HepG2 (cell line): ENCODE data around the gene LXN. TPM values are rescaled to one million over a fixed set of nuclear protein-coding genes. Genes with fewer than 3 reads are reported as not detected.

Source experiments
- ATAC-seq: fragments of 200-7000 bp; cut with Tn5 transposase; 3 replicates; pipeline ENCODE4 v1.9.1; 2020; ENCODE audit warnings: mild to moderate bottlenecking, moderate library complexity
- BruUV-seq: library from RNA; stranded (reverse); fragments of 400-500 nt; replicated peaks from 2 replicates; lab custom pipeline; 2021; lab: Mats Ljungman, UMichigan
- CTCF ChIA-PET: fragments of 300-600 bp; formaldehyde crosslinking; extraction: SDS; loops from one replicate; lab custom pipeline; 2021; ENCODE audit warnings: low total read pairs, inconsistent platforms, low intra/inter-chr PET ratio; lab: Yijun Ruan, JAX
- POLR2A ChIA-PET: fragments of 350-600 bp; sonication (Branson Sonifier 250); formaldehyde crosslinking; loops from one replicate; lab custom pipeline; 2020; ENCODE audit warnings: antibody characterized with exemption, inconsistent platforms; lab: Yijun Ruan, JAX
- DNase-seq: peaks from one replicate; pipeline ENCODE4 v3.0.0-alpha.2; 2015; ENCODE audit warnings: low spot score
- FAIRE-seq: peaks from 3 replicates; lab custom pipeline; 2011; peaks lifted over from hg19 to GRCh38; lab: Jason Lieb, UNC
- H2AFZ ChIP-seq: one replicate; pipeline ENCODE4 v1.6.1; 2011; ENCODE audit warnings: low read length, inconsistent platforms
- H3K27ac ChIP-seq: fragments of 300-600 bp; 3 replicates; pipeline ENCODE4 v1.8.0; 2011; ENCODE audit warnings: mixed run types, mild to moderate bottlenecking, mixed read lengths, low read length, inconsistent platforms; ENCODE audit not compliant: insufficient read depth; ENCODE audit errors: extremely low read length
- H3K27me3 ChIP-seq, 2 experiments: fragments of 200-600 bp in 1 of 2; 2 replicates in 1 of 2; 3 replicates in 1 of 2; pipeline versions ENCODE4 v1.6.0 to v1.8.0; 2011; ENCODE audit warnings: low read length in 2 of 2, mild to moderate bottlenecking in 2 of 2, moderate library complexity in 2 of 2, inconsistent platforms in 1 of 2; ENCODE audit not compliant: insufficient read depth in 2 of 2, control insufficient read depth in 1 of 2
- H3K36me3 ChIP-seq, 2 experiments: fragments of 200-600 bp in 1 of 2; replicated peaks in 1 of 2; 2 replicates in 1 of 2; 3 replicates in 1 of 2; pipeline versions ENCODE4 v1.5.1 to v1.8.0; 2011; ENCODE audit warnings: low read length in 2 of 2, inconsistent platforms in 1 of 2; ENCODE audit not compliant: insufficient read depth in 2 of 2, control insufficient read depth in 1 of 2
- H3K4me1 ChIP-seq: 2 replicates; pipeline ENCODE4 v1.5.1; 2012; ENCODE audit warnings: low read length, inconsistent platforms; ENCODE audit not compliant: insufficient read depth
- H3K4me2 ChIP-seq: 2 replicates; pipeline ENCODE4 v1.6.0; 2011; ENCODE audit warnings: low read depth, low read length, inconsistent platforms
- H3K4me3 ChIP-seq, 3 experiments: fragments of 200-600 bp in 1 of 3; sonication (generic), shearing (Covaris generic) in 1 of 3; replicated peaks in 1 of 3; 2 replicates each; pipeline ENCODE4 v1.5.1; 2011 to 2016; ENCODE audit warnings: low read length in 3 of 3, inconsistent platforms in 2 of 3, low read depth in 2 of 3, mild to moderate bottlenecking in 2 of 3, control low read depth in 1 of 3, mixed read lengths in 1 of 3; ENCODE audit not compliant: insufficient read depth in 1 of 3
- H3K79me2 ChIP-seq: one replicate; pipeline ENCODE4 v1.6.1; 2011; ENCODE audit warnings: low read length, inconsistent platforms; ENCODE audit not compliant: insufficient read depth
- H3K9ac ChIP-seq: 2 replicates; pipeline ENCODE4 v1.6.0; 2011; ENCODE audit warnings: mild to moderate bottlenecking, low read depth, low read length, inconsistent platforms; ENCODE audit not compliant: insufficient read depth
- H3K9me3 ChIP-seq: 2 replicates; pipeline ENCODE4 v1.5.1; 2012; ENCODE audit warnings: mild to moderate bottlenecking, low read length
- H4K20me1 ChIP-seq: 2 replicates; pipeline ENCODE4 v1.6.0; 2011; ENCODE audit warnings: inconsistent platforms, mild to moderate bottlenecking, low read length, moderate library complexity; ENCODE audit not compliant: insufficient read depth
- SOX13 ChIP-seq, 3 experiments: fragments of 450-650 bp in 1 of 3; sonication (generic) in 1 of 3; formaldehyde crosslinking in 1 of 3; IDR thresholded peaks in 2 of 3; conservative IDR thresholded peaks in 1 of 3; 2 replicates each; pipeline versions ENCODE4 v1.5.0 to v1.6.1; 2016 to 2020; ENCODE audit warnings: antibody characterized with exemption in 1 of 3, mild to moderate bottlenecking in 1 of 3, missing compliant biosample characterization in 1 of 3, missing genetic modification reagents in 1 of 3, moderate library complexity in 1 of 3
- SPEN ChIP-seq: sonication (generic); formaldehyde crosslinking; IDR thresholded peaks from 2 replicates; pipeline ENCODE4 v1.5.1; 2020; ENCODE audit warnings: low read depth, mild to moderate bottlenecking, missing genetic modification reagents
- SRF ChIP-seq: IDR thresholded peaks from 2 replicates; pipeline ENCODE4 v1.6.1; 2011; ENCODE audit warnings: mild to moderate bottlenecking, low read depth, low read length, moderate library complexity
- TFDP2 ChIP-seq: sonication (generic); formaldehyde crosslinking; IDR thresholded peaks from 2 replicates; pipeline ENCODE4 v1.4.0; 2020; ENCODE audit warnings: missing genetic modification reagents
- ZFP1 ChIP-seq: IDR thresholded peaks from 2 replicates; pipeline ENCODE4 v1.6.1; 2016
- ZNF709 ChIP-seq: sonication (generic); formaldehyde crosslinking; IDR thresholded peaks from 2 replicates; pipeline ENCODE4 v1.5.0; 2020; ENCODE audit warnings: mild to moderate bottlenecking, missing genetic modification reagents
- ZNF772 ChIP-seq: sonication (generic); formaldehyde crosslinking; IDR thresholded peaks from 2 replicates; pipeline ENCODE4 v1.5.0; 2020; ENCODE audit warnings: mild to moderate bottlenecking, missing genetic modification reagents
- WGBS: methylation state at CpG from one replicate; pipeline ENCODE4 v1.1.6; 2017; ENCODE audit warnings: low lambda C conversion rate; 5-methylcytosine and 5-hydroxymethylcytosine counted together
- in situ Hi-C: cut with HindIII; loops from 2 replicates; pipeline ENCODE4 v1.10.0; 2017; ENCODE audit warnings: low pct_unique_long_range_greater_than_20kb; ENCODE audit not compliant: extremely low pct_ligation_motif_present
- intact Hi-C: fragments of 100-400 bp; cut with micrococcal nuclease; formaldehyde crosslinking; loops from one replicate; pipeline ENCODE4 v1.10.0; 2022; ENCODE audit not compliant: unreplicated experiment
- polyA plus RNA-seq, 8 experiments: library from polyadenylated mRNA; depleted of rRNA in 3 of 8; stranded (reverse) in 7 of 8; unstranded in 1 of 8; fragments of >200 nt; fragmentation: Illumina TruSeq in 4 of 8; extraction: Trizol in 4 of 8; gene quantifications; 2 replicates each; pipeline versions ENCODE4 v1.2.1 to v1.2.3, GENCODE V29; 2011 to 2016; ENCODE audit warnings: low read depth in 4 of 8, missing spikeins in 1 of 8, mixed read lengths in 1 of 8; ENCODE audit not compliant: insufficient read depth in 1 of 8
- total RNA-seq, 5 experiments: library from RNA; depleted of rRNA; stranded (reverse); fragments of >200 nt; fragmentation: Illumina TruSeq; extraction: Trizol; gene quantifications; 2 replicates each; pipeline ENCODE4 v1.2.3, GENCODE V29; 2016; ENCODE audit warnings: low read depth in 1 of 5

LXN gene
- total and polyA plus RNA-seq, 2 of the 13 experiments (the other 11 are each of a cell fraction or from before 2014, with no cell fraction given) = not detected

- no peak for TF ChIP-seq SPEN (CRISPR knock-in tag)
- TF ChIP-seq SRF = no peak
- no peak for TF ChIP-seq TFDP2
- no peak for TF ChIP-seq ZFP1 (CRISPR knock-in tag)
- TF ChIP-seq ZNF772 = no peak
Observed at GRCh38 chr3:158651192-158651591, 21.3 kb downstream of the LXN start (continued).

GRCh38 chr3:158649791-158650190, 22.7 kb downstream of the LXN start:
- Histone ChIP-seq H3K27me3 (no peaks in the 10 kb centered on the region; a peak in 1 of 5 replicates), H3K4me3 (no peak overlapping the region), H3K79me2 (peaks cover 20% of the 10 kb centered on the region), H2AFZ (no peak overlapping the region), H4K20me1 (no peaks in the 10 kb centered on the region), H3K4me2 (no peak overlapping the region), H3K36me3 (peaks cover 3 to 29% of the 10 kb centered on the region in 2 experiments; a peak in 3 of 5 replicates), H3K27ac (no peak overlapping the region), H3K4me1 (peaks cover 25% of the 10 kb centered on the region), H3K9me3 (no peaks in the 10 kb centered on the region), H3K9ac (no peak overlapping the region)
- ATAC-seq = peak; percentile 66
- in situ Hi-C loops = no loop called here
- no TSS peak for BruUV-seq
- CTCF ChIA-PET = no interaction called here
- intact Hi-C loops = loop anchor here (10.0 kb wide), 1 partner anchor 1035 kb away; no protein-coding TSS in a partner anchor
- 59% methylated on average over 4 of the region's 4 CpGs for WGBS
- DNase-seq = peak; percentile 46
- TF ChIP-seq ZNF709 (no peak), SOX13 (IDR thresholded peaks at IDR 0.05) (no peak), SOX13 (CRISPR knock-in tag; conservative IDR thresholded peaks at IDR 0.05 in 1 of 2, IDR thresholded peaks at IDR 0.05 in 1 of 2) (peak in 1 of 2 experiments; percentile 57; a peak in 1 of 4 replicates)
- POLR2A ChIA-PET = no interaction called here
- peak; percentile 12 for FAIRE-seq
